Breast epithelium (tissue), 4 donors: Measurements from ENCODE around the gene NRXN3. TPM values are rescaled to one million over a fixed set of nuclear protein-coding genes. Genes with fewer than 3 reads are reported as not detected.

Experiments
- DNase-seq, 2 donors: peaks; one replicate each; pipeline ENCODE4 v3.0.0-alpha.2; 2019; ENCODE audit warnings: low spot score in 2 of 2
- H3K27ac ChIP-seq, 2 donors: fragments of 200-600 bp; sonication (generic) in 1 of 2; one replicate each; pipeline ENCODE4 v1.5.1; 2016 to 2019; ENCODE audit warnings: mild to moderate bottlenecking in 1 of 2
- H3K27me3 ChIP-seq, 2 donors: fragments of 200-600 bp; sonication (generic) in 1 of 2; one replicate each; pipeline versions ENCODE4 v1.5.1 to v1.6.0; 2017 to 2019; ENCODE audit warnings: control low read depth in 1 of 2, mild to moderate bottlenecking in 1 of 2
- H3K36me3 ChIP-seq: fragments of 200-600 bp; one replicate; pipeline ENCODE4 v1.5.1; 2019
- H3K4me1 ChIP-seq, 2 donors: fragments of 200-600 bp; sonication (generic); one replicate each; pipeline ENCODE4 v1.5.1; 2016 to 2019; ENCODE audit warnings: control low read depth in 1 of 2
- H3K4me3 ChIP-seq, 3 donors: fragments of 200-600 bp; sonication (generic); 1 replicate in 2 of 3; 2 replicates in 1 of 3; pipeline ENCODE4 v1.5.1; 2016 to 2019; ENCODE audit warnings: mild to moderate bottlenecking in 3 of 3, moderate library complexity in 2 of 3
- H3K9me3 ChIP-seq, 2 donors: fragments of 200-600 bp; sonication (generic) in 1 of 2; one replicate each; pipeline ENCODE4 v1.5.1; 2016 to 2019; ENCODE audit warnings: control low read depth in 1 of 2
- POLR2A ChIP-seq: fragments of 450-650 bp; IDR thresholded peaks from one replicate; pipeline ENCODE4 v1.6.1; 2016; ENCODE audit warnings: antibody characterized with exemption, mild to moderate bottlenecking, moderate library complexity
- POLR2AphosphoS5 ChIP-seq, 3 donors: sonication (generic); formaldehyde crosslinking; IDR thresholded peaks; one replicate each; pipeline ENCODE4 v1.6.1; 2017; ENCODE audit warnings: antibody characterized with exemption in 3 of 3
- intact Hi-C: fragments of 100-400 bp; cut with DNase I; formaldehyde crosslinking; loops from one replicate; pipeline ENCODE4 v1.15.1; 2023; ENCODE audit warnings: low total_unique reads
- total RNA-seq, 3 donors: library from RNA; depleted of rRNA; stranded (reverse); fragments of >200 nt; gene quantifications; one replicate each; pipeline ENCODE4 v1.1.0, GENCODE V29; 2016
- TF ChIP-seq, protein P1 (sequence below), 3 donors: fragments of 450-650 bp; IDR thresholded peaks; one replicate each; pipeline ENCODE4 v1.5.1; 2016 to 2017; ENCODE audit warnings: antibody characterized with exemption in 3 of 3, mild to moderate bottlenecking in 3 of 3, moderate library complexity in 3 of 3

NRXN3 gene
- total RNA-seq, 3 donors from 2014 or later: 2.9 to 3.6 (median 3.5) TPM

DNA sequence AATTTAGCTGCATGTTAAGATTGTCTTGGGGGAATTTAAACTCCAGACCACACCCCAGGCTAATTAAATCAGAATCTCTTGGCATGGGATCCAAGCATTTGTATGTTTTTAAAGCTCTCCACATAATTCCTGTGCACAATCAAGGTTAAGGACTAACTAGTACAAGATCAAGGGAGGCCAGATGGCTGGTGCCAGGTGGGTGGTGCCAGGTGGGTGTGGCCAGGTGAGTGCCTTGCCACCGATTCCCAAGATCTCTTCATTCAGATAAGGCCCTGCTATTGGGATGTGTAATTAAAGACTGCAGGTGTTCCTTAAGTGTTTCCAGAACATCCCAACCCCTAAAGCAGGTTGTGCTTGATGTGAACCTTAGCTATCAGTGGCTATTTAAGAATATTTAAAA lies 75.1 kb downstream of the NRXN3 start:
- intact Hi-C loops: no loop called here
- Histone ChIP-seq H3K9me3 (no peaks in the 10 kb centered on the region), H3K36me3 (no peaks in the 10 kb centered on the region), H3K4me3 (no peak overlapping the region), H3K4me1 (no peaks in the 10 kb centered on the region), H3K27ac (no peak overlapping the region), H3K27me3 (no peaks in the 10 kb centered on the region)
- TF ChIP-seq, protein P1, sequence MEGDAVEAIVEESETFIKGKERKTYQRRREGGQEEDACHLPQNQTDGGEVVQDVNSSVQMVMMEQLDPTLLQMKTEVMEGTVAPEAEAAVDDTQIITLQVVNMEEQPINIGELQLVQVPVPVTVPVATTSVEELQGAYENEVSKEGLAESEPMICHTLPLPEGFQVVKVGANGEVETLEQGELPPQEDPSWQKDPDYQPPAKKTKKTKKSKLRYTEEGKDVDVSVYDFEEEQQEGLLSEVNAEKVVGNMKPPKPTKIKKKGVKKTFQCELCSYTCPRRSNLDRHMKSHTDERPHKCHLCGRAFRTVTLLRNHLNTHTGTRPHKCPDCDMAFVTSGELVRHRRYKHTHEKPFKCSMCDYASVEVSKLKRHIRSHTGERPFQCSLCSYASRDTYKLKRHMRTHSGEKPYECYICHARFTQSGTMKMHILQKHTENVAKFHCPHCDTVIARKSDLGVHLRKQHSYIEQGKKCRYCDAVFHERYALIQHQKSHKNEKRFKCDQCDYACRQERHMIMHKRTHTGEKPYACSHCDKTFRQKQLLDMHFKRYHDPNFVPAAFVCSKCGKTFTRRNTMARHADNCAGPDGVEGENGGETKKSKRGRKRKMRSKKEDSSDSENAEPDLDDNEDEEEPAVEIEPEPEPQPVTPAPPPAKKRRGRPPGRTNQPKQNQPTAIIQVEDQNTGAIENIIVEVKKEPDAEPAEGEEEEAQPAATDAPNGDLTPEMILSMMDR (IDR thresholded peaks at IDR 0.05): no peak
- TF ChIP-seq POLR2AphosphoS5 (IDR thresholded peaks at IDR 0.05): no peak
- no peak for TF ChIP-seq POLR2A
- DNase-seq: no peak

DNA sequence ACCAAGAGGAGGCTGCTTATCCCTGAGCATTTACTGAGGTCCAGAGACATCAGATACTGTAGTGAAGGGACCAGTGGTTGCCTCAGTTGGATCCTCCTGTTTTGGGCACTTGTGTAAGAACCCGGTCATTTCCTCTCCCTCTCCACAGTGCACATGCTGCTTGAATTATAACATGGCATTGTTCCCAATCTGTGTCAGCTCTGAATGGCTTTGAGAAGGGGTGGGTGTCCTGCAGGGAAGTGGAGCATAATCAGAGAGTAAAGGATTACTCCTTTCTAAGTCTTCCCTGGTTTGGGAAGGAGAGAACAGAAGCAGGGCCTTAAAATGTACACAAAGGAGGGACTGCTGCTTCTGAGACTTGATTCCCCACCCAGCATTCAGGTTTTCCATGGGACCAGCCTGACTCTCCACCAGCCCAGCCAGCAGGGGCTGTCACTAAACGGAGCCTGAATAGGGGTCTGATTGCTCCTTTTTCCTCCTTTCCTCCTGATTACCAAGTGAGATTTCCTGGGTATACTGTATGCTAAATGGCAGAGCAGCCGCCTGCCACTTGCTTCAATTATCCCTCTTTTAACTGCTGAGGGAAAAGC lies 78.4 kb downstream of the NRXN3 start:
- no peaks in the 10 kb centered on the region for H3K9me3 ChIP-seq
- no peak for DNase-seq
- intact Hi-C loops: no loop called here
- no peaks in the 10 kb centered on the region for H3K4me1 ChIP-seq
- no peak overlapping the region for H3K4me3 ChIP-seq
- H3K27ac ChIP-seq: no peak overlapping the region
- no peaks in the 10 kb centered on the region for H3K27me3 ChIP-seq
- TF ChIP-seq POLR2A: no peak
- TF ChIP-seq, protein P1 (IDR thresholded peaks at IDR 0.05): no peak
- no peak for TF ChIP-seq POLR2AphosphoS5 (IDR thresholded peaks at IDR 0.05)
- no peaks in the 10 kb centered on the region for H3K36me3 ChIP-seq

DNA sequence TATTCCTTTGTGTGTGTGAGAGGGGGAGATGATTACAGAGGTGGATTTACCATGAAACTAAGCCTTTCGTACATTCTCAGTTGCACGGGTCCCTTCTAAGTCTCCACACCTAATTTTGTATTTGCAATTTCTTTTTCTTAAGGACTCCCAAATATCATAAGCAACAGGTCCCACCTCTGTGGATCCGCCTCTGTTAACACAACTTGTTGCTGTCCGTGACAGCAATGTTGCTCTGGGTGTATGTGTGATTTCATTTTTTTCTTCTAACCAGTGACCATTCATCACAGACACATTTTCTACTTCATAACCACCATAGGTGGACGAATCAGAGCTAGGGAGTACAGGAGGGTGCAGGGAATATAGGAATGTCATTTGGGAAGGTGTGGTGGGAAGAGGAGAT lies 81.1 kb downstream of the NRXN3 start:
- Histone ChIP-seq H3K27me3 (no peaks in the 10 kb centered on the region), H3K36me3 (no peaks in the 10 kb centered on the region), H3K27ac (no peak overlapping the region), H3K4me1 (no peaks in the 10 kb centered on the region), H3K9me3 (no peaks in the 10 kb centered on the region), H3K4me3 (no peak overlapping the region)
- DNase-seq: no peak
- TF ChIP-seq POLR2AphosphoS5 (IDR thresholded peaks at IDR 0.05): no peak
- TF ChIP-seq, protein P1 (IDR thresholded peaks at IDR 0.05): no peak
- TF ChIP-seq POLR2A: no peak
- intact Hi-C loops: no loop called here

DNA sequence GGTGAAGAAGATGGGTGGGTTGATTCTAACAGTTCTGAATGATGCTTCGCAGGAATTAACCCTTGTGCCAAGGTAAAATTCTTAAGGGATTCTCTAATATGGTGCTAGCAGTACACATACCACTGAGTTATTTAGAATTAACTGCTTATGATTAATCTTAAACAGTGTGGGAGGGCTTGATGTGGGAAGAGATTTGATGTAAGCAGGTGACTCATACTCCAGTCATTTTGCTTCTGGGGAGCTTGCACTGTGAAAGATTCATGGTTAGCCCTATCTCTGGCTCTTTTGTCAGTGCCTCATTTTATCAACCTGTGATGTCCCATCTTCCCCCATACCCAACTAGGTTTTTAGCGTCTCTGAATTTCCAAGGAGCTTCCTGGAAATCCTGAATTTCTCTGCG lies 83.8 kb downstream of the NRXN3 start:
- H3K4me3 ChIP-seq: no peak overlapping the region
- H3K27me3 ChIP-seq: no peaks in the 10 kb centered on the region
- no peak overlapping the region for H3K27ac ChIP-seq
- intact Hi-C loops: no loop called here
- no peaks in the 10 kb centered on the region for H3K9me3 ChIP-seq
- TF ChIP-seq POLR2AphosphoS5 (IDR thresholded peaks at IDR 0.05) (no peak), POLR2A (no peak)
- TF ChIP-seq, protein P1 (IDR thresholded peaks at IDR 0.05): no peak
- DNase-seq: no peak
- no peaks in the 10 kb centered on the region for H3K4me1 ChIP-seq
- H3K36me3 ChIP-seq: no peaks in the 10 kb centered on the region

DNA sequence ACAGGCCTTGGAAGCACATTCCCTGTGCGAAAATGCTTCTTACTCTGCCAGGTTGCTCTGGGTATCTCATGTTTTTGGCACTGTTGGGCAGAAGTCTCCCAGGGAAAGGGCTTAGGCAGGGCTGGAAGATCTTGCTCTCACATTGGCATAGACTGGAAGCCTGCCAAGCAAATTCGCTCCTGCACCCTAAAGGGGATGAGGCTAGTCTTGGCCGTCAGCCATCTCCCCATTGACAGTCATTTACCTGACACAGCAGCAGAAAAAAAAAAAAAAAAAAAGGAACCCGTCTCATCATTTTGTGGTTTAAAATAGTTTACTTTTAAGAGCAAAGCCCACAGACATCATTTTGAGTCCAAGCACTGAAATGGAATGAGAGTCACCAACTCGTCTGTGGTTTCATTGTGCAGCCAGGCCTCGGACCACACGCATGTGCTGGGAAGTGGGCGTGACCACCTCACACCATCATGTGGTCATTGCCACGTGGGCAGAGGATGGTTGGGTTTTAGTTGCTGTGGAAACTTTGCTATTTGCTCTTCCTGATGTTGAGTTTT lies 84.8 kb downstream of the NRXN3 start:
- Histone ChIP-seq H3K9me3 (no peaks in the 10 kb centered on the region), H3K27ac (no peak overlapping the region), H3K4me3 (no peak overlapping the region), H3K27me3 (no peaks in the 10 kb centered on the region), H3K4me1 (no peaks in the 10 kb centered on the region), H3K36me3 (no peaks in the 10 kb centered on the region)
- DNase-seq: no peak
- intact Hi-C loops: no loop called here
- TF ChIP-seq POLR2AphosphoS5 (IDR thresholded peaks at IDR 0.05) (no peak), POLR2A (no peak)
- TF ChIP-seq, protein P1 (IDR thresholded peaks at IDR 0.05): no peak
